ENCODE results near the gene PITPNM2. TPM values are rescaled to one million over a fixed set of nuclear protein-coding genes. Genes with fewer than 3 reads are reported as not detected.

The PITPNM2 gene
- polyA plus RNA-seq, 1 donor (not counting 4 experiments of a cell fraction or from before 2014, with no cell fraction given) = 1.4 TPM

DNA sequence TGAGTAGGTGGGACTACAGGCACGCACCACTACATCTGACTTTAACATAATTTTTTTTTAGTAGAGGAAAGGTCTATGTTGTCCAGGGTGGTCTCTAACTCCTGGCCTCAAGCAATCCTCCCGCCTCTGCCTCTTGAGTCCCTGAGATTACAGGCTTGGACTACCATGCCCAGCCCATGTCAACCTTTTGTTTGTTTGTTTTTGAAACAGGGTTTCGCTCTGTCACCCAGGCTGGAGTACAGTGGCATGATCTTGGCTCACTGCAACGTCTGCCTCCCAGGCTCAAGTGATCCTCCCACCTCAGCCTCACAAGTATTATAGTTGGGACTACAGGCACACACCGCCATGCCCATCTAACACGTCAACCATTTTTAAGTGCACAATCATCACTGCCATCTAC is 29.2 kb downstream of the PITPNM2 start:
- Histone ChIP-seq H3K4me1 (ENCODE audit: control insufficient read depth, extremely low read depth, insufficient read depth, low read length) (peaks cover 17% of the 10 kb centered on the region), H3K4me3 (ENCODE audit: control insufficient read depth in 2 of 3, extremely low read depth in 1 of 3, insufficient read depth in 2 of 3, low read depth in 1 of 3, low read length in 3 of 3) (no peak overlapping the region), H3K9me1 (ENCODE audit: control insufficient read depth, extremely low read depth, insufficient read depth, low read length) (peaks cover 4% of the 10 kb centered on the region), H3K4me2 (ENCODE audit: control insufficient read depth, extremely low read depth, insufficient read depth, low read depth, low read length) (no peak overlapping the region), H3K36me3 (ENCODE audit: control insufficient read depth in 2 of 2, extremely low read depth in 1 of 2, insufficient read depth in 2 of 2, low read length in 2 of 2) (no peaks in the 10 kb centered on the region), H2AFZ (ENCODE audit: control insufficient read depth, low read length) (no peak overlapping the region), H3K79me2 (ENCODE audit: control insufficient read depth, insufficient read depth, low read length) (no peaks in the 10 kb centered on the region), H3K9ac (ENCODE audit: control insufficient read depth, extremely low read depth, insufficient read depth, low read length) (no peak overlapping the region), H3K9me3 (ENCODE audit: control insufficient read depth, low read depth, low read length) (no peaks in the 10 kb centered on the region), H3K27me3 (ENCODE audit: control insufficient read depth, extremely low read depth, insufficient read depth, low read length) (no peaks in the 10 kb centered on the region), H4K20me1 (ENCODE audit: control insufficient read depth, extremely low read depth, insufficient read depth, low read length) (no peaks in the 10 kb centered on the region), H3K27ac (ENCODE audit: control insufficient read depth, insufficient read depth, low read length) (no peak overlapping the region)
- DNase-seq (ENCODE audit: low read depth, low spot score) (no peak), FAIRE-seq (no peak)
- TF ChIP-seq, protein P1, sequence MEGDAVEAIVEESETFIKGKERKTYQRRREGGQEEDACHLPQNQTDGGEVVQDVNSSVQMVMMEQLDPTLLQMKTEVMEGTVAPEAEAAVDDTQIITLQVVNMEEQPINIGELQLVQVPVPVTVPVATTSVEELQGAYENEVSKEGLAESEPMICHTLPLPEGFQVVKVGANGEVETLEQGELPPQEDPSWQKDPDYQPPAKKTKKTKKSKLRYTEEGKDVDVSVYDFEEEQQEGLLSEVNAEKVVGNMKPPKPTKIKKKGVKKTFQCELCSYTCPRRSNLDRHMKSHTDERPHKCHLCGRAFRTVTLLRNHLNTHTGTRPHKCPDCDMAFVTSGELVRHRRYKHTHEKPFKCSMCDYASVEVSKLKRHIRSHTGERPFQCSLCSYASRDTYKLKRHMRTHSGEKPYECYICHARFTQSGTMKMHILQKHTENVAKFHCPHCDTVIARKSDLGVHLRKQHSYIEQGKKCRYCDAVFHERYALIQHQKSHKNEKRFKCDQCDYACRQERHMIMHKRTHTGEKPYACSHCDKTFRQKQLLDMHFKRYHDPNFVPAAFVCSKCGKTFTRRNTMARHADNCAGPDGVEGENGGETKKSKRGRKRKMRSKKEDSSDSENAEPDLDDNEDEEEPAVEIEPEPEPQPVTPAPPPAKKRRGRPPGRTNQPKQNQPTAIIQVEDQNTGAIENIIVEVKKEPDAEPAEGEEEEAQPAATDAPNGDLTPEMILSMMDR (optimal IDR thresholded peaks at IDR 0.05 in 1 of 3, IDR thresholded peaks at IDR 0.05 in 1 of 3, conservative IDR thresholded peaks at IDR 0.05 in 1 of 3; ENCODE audit: extremely low read depth in 1 of 3, insufficient read depth in 2 of 3, low read length in 3 of 3) = no peak
- TF ChIP-seq EZH2 (IDR thresholded peaks at IDR 0.05; ENCODE audit: low read length) = no peak
- dilution Hi-C loops (cut with MboI; ENCODE audit: extremely low pct_ligation_motif_present, low sequenced_read_pairs) = no loop called here

DNA sequence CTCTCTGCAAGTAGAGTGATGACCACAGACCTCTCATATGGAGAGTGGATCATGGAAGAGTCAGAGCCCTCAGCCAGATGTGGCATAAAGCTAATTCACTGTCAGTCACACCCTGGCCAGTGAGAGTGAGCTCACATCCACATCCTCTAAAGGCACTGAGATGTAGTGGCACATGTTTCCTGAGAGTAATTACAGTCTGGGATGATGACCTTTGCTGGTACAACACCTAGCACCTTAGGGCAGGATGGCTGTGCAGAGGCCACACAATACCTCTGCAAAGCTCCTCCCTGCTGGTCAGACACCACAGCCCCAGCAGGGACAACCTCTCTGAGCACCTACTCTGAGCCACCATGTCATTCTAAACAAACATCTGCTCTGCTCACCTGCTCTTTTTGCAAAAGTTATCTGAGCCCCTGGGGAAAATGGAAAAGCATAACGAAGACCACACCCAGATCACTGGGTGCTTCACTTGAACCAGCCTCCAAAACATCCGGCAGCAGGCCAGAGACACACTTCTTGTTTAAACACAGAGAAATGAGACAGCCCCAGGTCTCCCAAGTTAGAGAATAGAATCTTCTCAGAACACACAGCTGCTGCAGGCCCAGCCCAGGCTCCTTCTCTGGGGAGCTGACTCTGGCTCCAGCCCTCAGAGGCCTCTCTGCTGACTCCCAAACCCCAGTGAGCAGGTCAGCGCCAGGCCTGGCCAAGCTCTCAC is 30.3 kb downstream of the PITPNM2 start:
- peaks cover 4% of the 10 kb centered on the region for H3K9me1 ChIP-seq (ENCODE audit: control insufficient read depth, extremely low read depth, insufficient read depth, low read length)
- H3K4me3 ChIP-seq (ENCODE audit: control insufficient read depth in 2 of 3, extremely low read depth in 1 of 3, insufficient read depth in 2 of 3, low read depth in 1 of 3, low read length in 3 of 3) = no peak overlapping the region
- no peaks in the 10 kb centered on the region for H3K79me2 ChIP-seq (ENCODE audit: control insufficient read depth, insufficient read depth, low read length)
- no peak overlapping the region for H3K4me2 ChIP-seq (ENCODE audit: control insufficient read depth, extremely low read depth, insufficient read depth, low read depth, low read length)
- H3K27ac ChIP-seq (ENCODE audit: control insufficient read depth, insufficient read depth, low read length) = no peak overlapping the region
- H3K9ac ChIP-seq (ENCODE audit: control insufficient read depth, extremely low read depth, insufficient read depth, low read length) = no peak overlapping the region
- H3K27me3 ChIP-seq (ENCODE audit: control insufficient read depth, extremely low read depth, insufficient read depth, low read length) = no peaks in the 10 kb centered on the region
- FAIRE-seq = no peak
- H3K36me3 ChIP-seq (ENCODE audit: control insufficient read depth in 2 of 2, extremely low read depth in 1 of 2, insufficient read depth in 2 of 2, low read length in 2 of 2) = no peaks in the 10 kb centered on the region
- no peak for DNase-seq (ENCODE audit: low read depth, low spot score)
- peaks cover 2% of the 10 kb centered on the region for H4K20me1 ChIP-seq (ENCODE audit: control insufficient read depth, extremely low read depth, insufficient read depth, low read length)
- dilution Hi-C loops (cut with MboI; ENCODE audit: extremely low pct_ligation_motif_present, low sequenced_read_pairs) = no loop called here
- peaks cover 15% of the 10 kb centered on the region for H3K4me1 ChIP-seq (ENCODE audit: control insufficient read depth, extremely low read depth, insufficient read depth, low read length)
- no peaks in the 10 kb centered on the region for H3K9me3 ChIP-seq (ENCODE audit: control insufficient read depth, low read depth, low read length)
- no peak for TF ChIP-seq EZH2 (IDR thresholded peaks at IDR 0.05; ENCODE audit: low read length)
- TF ChIP-seq, protein P1 (optimal IDR thresholded peaks at IDR 0.05 in 1 of 3, IDR thresholded peaks at IDR 0.05 in 1 of 3, conservative IDR thresholded peaks at IDR 0.05 in 1 of 3; ENCODE audit: extremely low read depth in 1 of 3, insufficient read depth in 2 of 3, low read length in 3 of 3) = no peak
- H2AFZ ChIP-seq (ENCODE audit: control insufficient read depth, low read length) = no peak overlapping the region
